TTC549 (cell line): ENCODE results near the gene KLHDC3.
"Not testable (repeated sequence)": the region's sequence is repeated elsewhere in the genome, so short reads cannot be mapped to it uniquely, and the experiment has no call there.

Experiments used
- FAIRE-seq: peaks from 2 replicates; lab custom pipeline; 2012; peaks lifted over from hg19 to GRCh38; lab: Jason Lieb, UNC

The KLHDC3 gene

DNA sequence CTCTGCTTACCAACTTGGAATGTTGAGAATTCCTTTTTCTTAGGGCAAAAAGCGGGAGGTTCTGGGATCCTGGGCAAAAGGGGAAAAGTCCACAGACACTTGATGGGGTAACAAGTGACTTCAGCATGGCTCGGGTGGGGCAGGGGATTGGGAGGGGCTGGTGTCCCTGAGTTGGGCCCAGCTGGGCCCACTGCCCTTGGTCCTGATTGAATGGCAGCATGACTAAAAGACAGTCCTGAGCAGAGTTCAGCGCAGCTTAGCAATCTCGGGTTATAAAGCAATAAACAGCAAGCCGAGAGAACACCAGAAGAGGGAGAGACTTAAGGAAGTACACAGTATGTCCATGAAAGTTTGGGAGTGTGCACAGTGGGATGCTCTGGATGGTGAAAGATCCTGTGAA, 24.1 kb upstream of the KLHDC3 start:
- FAIRE-seq, result no peak

GRCh38 chr6:42993445-42993844, 20.6 kb upstream of the KLHDC3 start:
- FAIRE-seq, result no peak

DNA sequence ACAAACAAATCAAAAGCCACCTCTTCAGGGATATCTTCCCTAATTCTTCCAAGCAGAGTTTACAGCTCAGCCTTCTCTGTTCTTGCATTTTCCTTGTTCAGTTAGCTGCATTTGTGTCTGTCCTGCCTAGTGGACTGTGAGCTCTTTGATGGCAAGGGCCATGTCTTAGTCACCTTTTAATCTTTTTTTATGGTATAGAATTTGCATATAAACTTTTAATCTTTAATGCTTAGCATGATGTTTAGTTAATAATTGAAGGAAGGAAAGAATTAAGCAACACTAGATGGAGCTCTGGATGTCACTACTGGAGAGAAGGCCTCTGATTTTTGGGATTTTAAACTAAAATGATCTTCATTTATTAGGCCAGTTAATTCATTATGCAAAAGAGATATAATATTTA, 17.5 kb upstream of the KLHDC3 start:
- no peak for FAIRE-seq

- not testable (repeated sequence) for FAIRE-seq
Observed at GRCh38 chr6:42998205-42998604, 15.8 kb upstream of the KLHDC3 start.

DNA sequence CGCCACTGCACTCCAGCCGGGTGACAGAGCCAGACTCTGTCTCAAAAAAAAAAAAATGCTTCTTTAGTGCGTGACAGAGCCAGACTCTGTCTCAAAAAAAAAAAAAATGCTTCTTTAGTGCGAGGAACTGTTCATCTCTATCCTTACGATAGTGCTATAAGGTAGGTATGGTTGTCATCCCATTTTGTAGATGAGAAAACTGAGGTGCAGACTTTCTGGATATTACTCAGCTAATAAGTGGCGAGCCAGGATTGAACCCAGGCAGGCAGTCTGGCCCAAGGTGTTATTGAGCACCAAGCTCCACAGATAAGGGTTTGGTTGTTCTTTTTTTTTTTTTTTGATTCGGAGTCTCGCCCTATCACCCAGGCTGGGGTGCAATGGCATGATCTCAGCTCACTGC, 12.2 kb upstream of the KLHDC3 start:
- no peak for FAIRE-seq

GRCh38 chr6:43005844-43006243, 8.2 kb upstream of the KLHDC3 start:
- FAIRE-seq, result no peak

- FAIRE-seq, result no peak
Observed at GRCh38 chr6:43006251-43006650, 7.8 kb upstream of the KLHDC3 start.

DNA sequence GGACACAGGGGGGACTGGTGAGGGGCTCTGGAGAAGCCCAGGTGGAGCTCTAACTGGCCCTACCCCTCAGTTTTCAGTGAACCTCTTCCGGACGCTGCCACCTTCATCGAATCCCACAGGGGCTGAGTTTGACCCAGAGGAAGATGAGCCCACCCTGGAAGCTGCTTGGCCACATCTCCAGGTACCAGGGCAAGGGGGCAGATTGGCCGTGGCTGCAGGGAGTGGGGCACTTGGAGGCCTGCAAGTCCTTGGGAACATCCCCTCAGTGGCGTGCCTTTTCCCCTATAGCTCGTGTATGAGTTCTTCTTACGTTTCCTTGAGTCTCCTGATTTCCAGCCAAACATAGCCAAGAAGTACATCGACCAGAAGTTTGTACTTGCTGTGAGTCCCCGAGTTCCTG, 6.9 kb upstream of the KLHDC3 start:
- no peak for FAIRE-seq

- FAIRE-seq, result no peak
Observed at GRCh38 chr6:43009124-43009523, 4.9 kb upstream of the KLHDC3 start.

DNA sequence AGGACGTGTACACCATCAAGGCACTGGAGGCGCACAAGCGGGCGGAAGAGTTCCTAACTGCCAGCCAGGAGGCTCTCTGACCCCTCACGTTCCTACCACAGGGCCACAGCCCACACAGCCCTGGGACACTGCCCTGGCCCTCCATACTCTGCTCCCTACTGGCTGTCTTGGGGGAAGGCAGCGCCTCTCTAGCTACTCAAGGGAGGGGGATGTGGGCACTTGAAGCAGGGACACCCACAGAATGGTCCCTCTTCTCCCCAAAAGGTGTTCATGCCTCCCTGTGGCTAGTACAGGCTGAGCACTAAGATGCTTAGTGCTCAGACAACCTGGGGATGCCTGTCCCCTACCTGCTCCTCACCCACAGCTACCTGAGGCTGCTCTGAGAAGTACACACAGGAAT, 2.8 kb upstream of the KLHDC3 start:
- FAIRE-seq, result no peak

DNA sequence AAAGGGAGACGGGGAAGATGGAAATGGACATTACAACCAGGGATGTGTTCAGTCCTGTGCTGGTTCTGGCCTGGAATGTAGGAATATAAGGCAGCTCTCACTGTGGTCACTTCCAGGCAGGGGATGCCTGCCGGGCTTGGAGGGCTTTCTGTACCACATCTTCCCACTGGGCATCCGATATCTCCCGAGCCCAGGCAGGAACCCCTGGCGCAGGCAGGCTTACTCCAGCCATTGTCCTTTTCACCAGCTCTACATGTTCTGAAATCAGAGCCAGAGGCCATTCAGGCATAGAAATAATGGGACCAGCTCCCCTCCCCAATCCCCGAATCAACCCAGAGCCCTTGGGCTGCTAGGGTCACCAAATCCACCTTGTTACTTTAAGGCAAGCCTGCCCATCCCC, 1.7 kb upstream of the KLHDC3 start:
- FAIRE-seq, result no peak

GRCh38 chr6:43013097-43013842, 779 bp upstream of the KLHDC3 start:
- no peak for FAIRE-seq

DNA sequence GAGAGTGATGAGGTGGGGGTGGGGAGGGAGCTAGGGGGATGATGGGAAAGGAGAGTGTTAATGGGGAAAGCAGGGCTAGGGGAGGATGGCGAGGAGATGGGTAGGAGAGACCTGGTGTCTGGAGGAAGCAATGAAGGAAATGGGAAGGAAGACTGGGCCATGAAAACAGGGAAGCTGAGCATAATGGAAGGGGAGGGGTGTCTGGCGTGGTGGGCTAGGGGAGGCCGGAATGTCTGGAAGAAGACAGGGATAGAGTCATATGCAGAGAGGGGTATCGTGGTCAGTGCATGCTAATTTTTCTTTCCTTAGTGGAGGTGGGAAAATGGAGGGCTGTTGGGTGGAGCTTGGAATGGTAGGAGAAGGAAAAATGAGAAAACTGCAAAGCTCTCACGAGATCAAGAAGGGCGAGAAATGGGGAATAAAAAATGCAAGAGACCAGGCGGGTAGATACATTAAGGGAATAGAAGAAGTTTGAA, 423 bp downstream of the KLHDC3 start:
- no peak for FAIRE-seq

GRCh38 chr6:43016176-43016942, 2.3 kb downstream of the KLHDC3 start:
- no peak for FAIRE-seq

- no peak for FAIRE-seq
Observed at GRCh38 chr6:43016943-43017334, 2.9 kb downstream of the KLHDC3 start.

- no peak for FAIRE-seq
Observed at GRCh38 chr6:43019152-43019551, 5.1 kb downstream of the KLHDC3 start.

DNA sequence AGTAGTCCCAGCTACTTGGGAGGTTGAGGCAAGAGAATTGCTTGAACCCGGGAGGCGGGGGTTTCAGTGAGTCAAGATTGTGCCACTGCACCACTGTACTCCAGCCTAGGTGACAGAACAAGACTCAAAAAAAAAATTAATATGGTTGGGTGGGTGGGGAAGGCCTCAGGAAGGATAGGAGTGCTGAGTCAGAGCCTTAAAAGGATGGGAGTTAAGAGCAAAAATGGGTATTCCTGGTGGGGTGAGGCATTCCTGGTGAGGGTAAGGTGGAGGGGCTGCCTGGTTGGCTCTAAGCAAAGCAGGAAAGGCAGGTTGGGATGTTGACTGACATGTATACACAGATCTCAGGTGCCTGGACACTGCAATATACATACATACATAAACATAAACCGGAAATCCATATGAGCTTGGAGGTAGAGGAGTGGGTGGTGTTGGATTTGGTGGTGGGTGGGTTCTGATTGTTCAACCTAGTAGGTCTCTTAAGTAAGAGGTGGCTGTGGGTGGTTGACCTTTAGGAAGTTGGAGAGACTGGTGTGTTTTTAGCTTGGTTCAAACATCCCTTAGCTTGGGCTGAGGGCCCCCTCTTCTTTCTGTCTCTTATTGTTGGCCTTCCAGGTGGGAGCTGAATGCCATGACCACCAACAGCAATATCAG, 6.1 kb downstream of the KLHDC3 start:
- FAIRE-seq, result no peak

DNA sequence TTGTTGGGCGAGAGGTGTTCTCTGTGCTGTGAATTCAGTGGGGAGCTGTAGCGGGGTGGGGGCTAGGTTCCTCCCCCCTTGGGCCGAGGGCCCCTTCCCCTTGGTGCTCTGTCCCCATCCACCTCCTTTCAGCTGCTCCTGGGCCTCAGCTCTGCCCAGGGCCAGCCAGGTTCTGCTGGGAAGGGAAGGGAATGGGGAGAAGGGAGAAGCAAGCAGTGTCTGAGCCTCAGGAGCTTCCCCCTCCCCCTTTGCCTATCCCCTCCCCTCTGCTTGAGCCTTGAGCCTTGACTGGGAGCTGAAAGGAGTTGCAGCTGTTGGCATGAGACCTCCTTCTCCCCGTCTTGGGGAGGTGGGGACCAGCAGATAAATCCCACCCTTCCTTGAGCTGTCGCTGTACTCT, 6.8 kb downstream of the KLHDC3 start:
- FAIRE-seq, result no peak

- no peak for FAIRE-seq
Observed at GRCh38 chr6:43021270-43022047, 7.4 kb downstream of the KLHDC3 start, which contains the start of gene RRP36. Gene RRP36 (plus strand): TSS chr6:43021623. CDS start chr6:43021655, 32 bp downstream.

GRCh38 chr6:43024436-43024835, 10.4 kb downstream of the KLHDC3 start:
- no peak for FAIRE-seq

DNA sequence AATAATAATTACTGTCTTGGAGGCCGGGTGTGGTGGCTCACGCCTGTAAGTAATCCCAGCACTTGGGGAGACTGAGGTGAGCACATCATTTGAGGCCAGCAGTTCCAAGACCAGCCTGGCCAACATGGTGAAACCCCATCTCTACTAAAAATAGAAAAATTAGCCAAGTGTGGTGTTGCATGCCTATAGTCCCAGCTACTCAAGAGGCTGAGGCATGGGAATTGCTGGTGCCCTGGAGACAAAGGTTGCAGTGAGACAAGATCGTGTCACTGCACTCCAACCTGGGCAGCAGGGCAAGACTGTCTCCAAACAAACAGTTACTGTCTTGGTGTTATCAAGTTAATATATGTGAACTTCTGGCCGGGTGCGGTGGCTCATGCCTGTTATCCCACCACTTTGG, 12.3 kb downstream of the KLHDC3 start:
- FAIRE-seq, result no peak

- FAIRE-seq, result no peak
Observed at GRCh38 chr6:43029120-43029519, 15.1 kb downstream of the KLHDC3 start.
